Activated naive CD4-positive, alpha-beta T cell treated with anti-CD3 and anti-CD28 coated beads for 36 hours (primary cell): ENCODE results near the gene TRDMT1. TPM values are rescaled to one million over a fixed set of nuclear protein-coding genes. Genes with fewer than 3 reads are reported as not detected.

ENCODE experiments used
- CTCF ChIA-PET: fragments of 350-600 bp; sonication (Branson Sonifier 250); formaldehyde crosslinking; loops from one replicate; lab custom pipeline; 2021; ENCODE audit warnings: antibody characterized with exemption; lab: Charles Lee
- DNase-seq: peaks from one replicate; pipeline ENCODE4 v3.0.0-alpha.2; 2020
- H3K27ac Mint-ChIP-seq: one replicate; pipeline ENCODE4 v1.8.0; 2021; ENCODE audit warnings: mild to moderate bottlenecking, mixed read lengths
- H3K27me3 Mint-ChIP-seq: one replicate; pipeline ENCODE4 v1.8.0; 2021; ENCODE audit warnings: low read depth, mixed read lengths
- H3K36me3 Mint-ChIP-seq: one replicate; pipeline ENCODE4 v1.8.0; 2021; ENCODE audit warnings: low read depth, mixed read lengths
- H3K4me1 Mint-ChIP-seq: one replicate; pipeline ENCODE4 v1.8.0; 2021; ENCODE audit warnings: low read depth, mixed read lengths
- H3K4me3 Mint-ChIP-seq: one replicate; pipeline ENCODE4 v1.8.0; 2021; ENCODE audit warnings: mild to moderate bottlenecking, moderate library complexity, mixed read lengths
- H3K9me3 Mint-ChIP-seq: one replicate; pipeline ENCODE4 v1.8.0; 2021; ENCODE audit warnings: mixed read lengths
- intact Hi-C: fragments of 100-400 bp; cut with micrococcal nuclease; formaldehyde crosslinking; loops from one replicate; pipeline ENCODE4 v1.15.1; 2023
- total RNA-seq, 2 experiments: library from RNA; stranded (reverse); gene quantifications; one replicate each; pipeline ENCODE4 v1.2.3, GENCODE V29; 2021

Gene TRDMT1
- total RNA-seq, 2 experiments from 2014 or later: 6.5 to 7.2 TPM

DNA sequence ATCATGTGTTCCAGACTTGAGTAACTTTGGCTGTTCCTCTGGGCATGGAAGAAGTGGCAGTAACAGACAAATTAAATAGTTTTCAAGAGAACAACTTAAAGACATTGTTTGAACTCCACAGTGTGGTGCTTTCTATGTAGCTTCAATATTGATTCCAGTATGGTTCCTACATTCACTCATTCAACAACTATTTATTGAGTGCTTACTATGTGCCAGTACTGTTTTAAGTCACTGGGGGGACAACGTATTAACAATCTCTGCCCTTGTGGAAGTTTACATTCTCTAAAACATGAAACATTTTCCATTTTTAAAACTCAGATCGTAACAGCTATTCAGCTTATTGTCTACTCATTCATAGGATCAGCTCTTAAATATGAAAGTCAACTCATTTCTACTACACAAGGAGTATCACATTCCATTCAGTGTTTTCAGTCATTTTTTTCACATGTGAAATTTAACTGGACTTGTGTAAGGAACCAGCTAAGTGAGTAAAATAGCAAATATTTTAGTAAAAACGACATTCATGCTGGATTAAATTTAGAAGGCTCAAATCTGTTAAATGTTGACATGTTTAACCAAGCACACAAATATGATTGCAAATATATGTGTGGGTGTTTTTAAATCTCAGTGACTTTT, 58.3 kb downstream of the TRDMT1 start:
- peaks cover 7% of the 10 kb centered on the region for H3K36me3 Mint-ChIP-seq
- intact Hi-C loops: loop anchor here (5.0 to 10.0 kb wide), 2 partner anchors 76 to 282 kb away; no protein-coding TSS in a partner anchor
- H3K4me1 Mint-ChIP-seq: peaks cover 28% of the 10 kb centered on the region
- H3K9me3 Mint-ChIP-seq: peaks cover 2% of the 10 kb centered on the region
- no peak for DNase-seq
- CTCF ChIA-PET: interaction anchor here (1.2 to 1.4 kb wide), 2 partner anchors 26 to 114 kb away, joined by 3 to 8 read pairs; no protein-coding TSS in a partner anchor
- no peak overlapping the region for H3K4me3 Mint-ChIP-seq
- H3K27me3 Mint-ChIP-seq: no peaks in the 10 kb centered on the region
- H3K27ac Mint-ChIP-seq: no peak overlapping the region

GRCh38 chr10:17141504-17142229, 59.8 kb downstream of the TRDMT1 start:
- Mint-ChIP-seq H3K4me3 (no peak overlapping the region), H3K36me3 (peaks cover 7% of the 10 kb centered on the region), H3K27ac (no peak overlapping the region), H3K9me3 (peaks cover 2% of the 10 kb centered on the region), H3K27me3 (no peaks in the 10 kb centered on the region), H3K4me1 (peaks cover 28% of the 10 kb centered on the region)
- intact Hi-C loops: loop anchor here (5.0 to 10.0 kb wide), 2 partner anchors 74 to 283 kb away; no protein-coding TSS in a partner anchor
- CTCF ChIA-PET: no interaction called here
- no peak for DNase-seq

DNA sequence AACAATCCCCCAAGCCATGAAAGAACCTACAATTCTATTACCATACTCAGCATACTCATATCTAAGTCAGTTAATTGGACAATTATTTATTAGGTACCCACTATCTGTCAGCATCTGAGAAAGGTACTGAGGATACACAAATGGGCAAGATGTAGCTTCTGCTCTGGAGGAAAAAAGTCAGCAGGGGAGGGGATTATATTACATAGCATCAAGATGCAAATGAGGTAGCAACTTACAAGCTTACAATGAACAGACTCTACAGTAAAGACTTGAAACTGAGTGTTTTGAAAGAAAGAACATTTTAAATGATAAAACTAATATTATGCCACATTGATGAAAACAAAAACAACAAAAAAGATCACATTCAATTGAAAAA, 61.1 kb downstream of the TRDMT1 start:
- Mint-ChIP-seq H3K36me3 (peaks cover 4% of the 10 kb centered on the region), H3K4me3 (no peak overlapping the region), H3K27me3 (no peaks in the 10 kb centered on the region), H3K27ac (no peak overlapping the region), H3K9me3 (peaks cover 2% of the 10 kb centered on the region), H3K4me1 (peaks cover 28% of the 10 kb centered on the region)
- intact Hi-C loops: loop anchor here (5.0 to 10.0 kb wide), 2 partner anchors 73 to 284 kb away; no protein-coding TSS in a partner anchor
- no peak for DNase-seq
- CTCF ChIA-PET: interaction anchor here (0.9 to 1.0 kb wide), 2 partner anchors 18 to 117 kb away, joined by 3 read pairs; no protein-coding TSS in a partner anchor

- Mint-ChIP-seq H3K36me3 (peaks cover 4% of the 10 kb centered on the region), H3K9me3 (peaks cover 2% of the 10 kb centered on the region), H3K4me1 (peaks cover 11% of the 10 kb centered on the region), H3K27ac (no peak overlapping the region), H3K4me3 (no peak overlapping the region), H3K27me3 (no peaks in the 10 kb centered on the region)
- DNase-seq: no peak
- CTCF ChIA-PET: no interaction called here
- intact Hi-C loops: no loop called here
These were observed 62.9 kb downstream of the TRDMT1 start for GRCh38 chr10:17138460-17139042.

DNA sequence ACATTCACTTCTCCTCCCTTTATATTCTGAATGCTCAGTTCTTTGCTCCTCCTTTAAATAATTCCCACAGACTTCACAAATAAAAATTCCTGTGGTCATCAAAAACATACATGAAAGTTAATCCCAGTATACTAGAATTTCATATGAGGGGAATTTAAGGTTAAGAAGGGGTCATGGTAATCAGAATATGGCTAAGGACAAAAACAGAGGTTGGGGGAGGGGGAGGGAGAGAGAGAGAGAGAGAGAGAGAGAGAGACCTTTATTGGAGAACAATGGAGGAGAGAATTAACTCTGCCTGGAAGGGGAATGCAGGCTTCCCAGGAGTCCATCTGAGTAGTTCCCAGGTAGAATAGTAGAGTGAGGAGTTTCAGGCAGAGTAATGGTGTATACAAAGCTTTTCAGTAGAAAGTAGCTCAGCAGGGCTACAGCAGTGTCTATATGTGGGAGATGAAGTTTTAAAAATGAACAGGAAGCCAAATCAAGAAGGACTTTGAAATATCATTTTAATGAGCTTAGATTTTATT, 66.7 kb downstream of the TRDMT1 start:
- intact Hi-C loops: no loop called here
- no peak overlapping the region for H3K4me3 Mint-ChIP-seq
- no peaks in the 10 kb centered on the region for H3K9me3 Mint-ChIP-seq
- H3K4me1 Mint-ChIP-seq: no peaks in the 10 kb centered on the region
- H3K36me3 Mint-ChIP-seq: no peaks in the 10 kb centered on the region
- CTCF ChIA-PET: interaction anchor here (0.9 kb wide), 1 partner anchor 9 kb away, joined by 4 read pairs; no protein-coding TSS in a partner anchor
- no peaks in the 10 kb centered on the region for H3K27me3 Mint-ChIP-seq
- DNase-seq: no peak
- H3K27ac Mint-ChIP-seq: no peak overlapping the region

- H3K4me1 Mint-ChIP-seq: no peaks in the 10 kb centered on the region
- H3K36me3 Mint-ChIP-seq: no peaks in the 10 kb centered on the region
- no peaks in the 10 kb centered on the region for H3K27me3 Mint-ChIP-seq
- no peaks in the 10 kb centered on the region for H3K9me3 Mint-ChIP-seq
- H3K27ac Mint-ChIP-seq: no peak overlapping the region
- DNase-seq: no peak
- no peak overlapping the region for H3K4me3 Mint-ChIP-seq
- CTCF ChIA-PET: no interaction called here
- intact Hi-C loops: no loop called here
These were observed 67.2 kb downstream of the TRDMT1 start for GRCh38 chr10:17134282-17134681.

DNA sequence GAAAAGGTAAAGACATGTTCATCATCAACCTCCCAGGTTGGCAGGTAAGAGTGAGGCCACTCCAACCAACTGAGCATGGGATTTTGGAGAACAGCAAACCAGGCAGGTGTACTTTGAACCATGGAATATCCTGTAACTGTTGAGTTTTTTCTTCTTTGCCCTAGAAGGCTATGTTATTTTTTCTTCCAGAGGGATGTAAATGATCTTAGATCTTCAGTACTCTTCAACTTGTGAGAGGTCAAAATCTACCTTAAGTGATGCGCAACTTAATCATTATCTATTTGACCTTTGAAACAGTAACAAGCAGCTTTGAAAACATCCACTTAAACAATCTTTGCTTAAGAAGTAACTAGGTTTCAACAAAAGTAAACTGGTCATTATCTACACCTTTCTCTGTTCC, 71.7 kb downstream of the TRDMT1 start, which contains the start of gene CUBN:
CUBN (minus strand) TSS at position 71 of the 400 bp plus-strand sequence; CDS start at position 25, 46 bp downstream.
- DNase-seq: no peak
- intact Hi-C loops: no loop called here
- CTCF ChIA-PET: no interaction called here
- Mint-ChIP-seq H3K9me3 (no peaks in the 10 kb centered on the region), H3K27ac (no peak within 1 kb of the TSS), H3K4me3 (no peak within 1 kb of the TSS), H3K4me1 (no peaks in the 10 kb centered on the region), H3K36me3 (no peaks in the 10 kb centered on the region), H3K27me3 (no peaks in the 10 kb centered on the region)

DNA sequence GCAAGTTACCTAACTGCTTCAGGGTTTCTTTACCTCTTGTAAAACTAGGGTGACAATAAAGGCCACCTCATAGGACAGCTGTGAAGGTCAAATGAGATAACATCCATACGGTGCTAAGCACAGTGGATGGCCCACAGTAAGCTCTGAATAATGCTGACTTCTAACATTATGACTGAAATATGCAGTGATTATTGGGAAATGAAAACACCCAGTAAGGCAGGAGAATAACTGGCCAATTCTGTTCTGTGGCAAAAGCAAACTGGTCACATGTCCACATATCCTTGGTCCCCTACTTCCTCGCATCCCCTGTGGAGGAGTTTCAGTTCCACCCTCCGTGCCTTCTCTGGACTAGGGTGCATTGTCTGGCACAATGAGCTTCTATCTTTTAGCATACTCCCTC, 73.2 kb downstream of the TRDMT1 start:
- H3K4me3 Mint-ChIP-seq: no peak overlapping the region
- no peak overlapping the region for H3K27ac Mint-ChIP-seq
- no peaks in the 10 kb centered on the region for H3K9me3 Mint-ChIP-seq
- CTCF ChIA-PET: no interaction called here
- H3K36me3 Mint-ChIP-seq: no peaks in the 10 kb centered on the region
- no peaks in the 10 kb centered on the region for H3K4me1 Mint-ChIP-seq
- no peak for DNase-seq
- H3K27me3 Mint-ChIP-seq: no peaks in the 10 kb centered on the region
- intact Hi-C loops: no loop called here

- H3K4me1 Mint-ChIP-seq: no peaks in the 10 kb centered on the region
- no peaks in the 10 kb centered on the region for H3K9me3 Mint-ChIP-seq
- H3K4me3 Mint-ChIP-seq: no peak overlapping the region
- H3K36me3 Mint-ChIP-seq: peaks cover 3% of the 10 kb centered on the region
- CTCF ChIA-PET: interaction anchor here (0.6 to 0.9 kb wide), 2 partner anchors 9 to 163 kb away, joined by 4 to 7 read pairs; no protein-coding TSS in a partner anchor
- H3K27me3 Mint-ChIP-seq: no peaks in the 10 kb centered on the region
- no peak overlapping the region for H3K27ac Mint-ChIP-seq
- intact Hi-C loops: no loop called here
- no peak for DNase-seq
These were observed 75.1 kb downstream of the TRDMT1 start for GRCh38 chr10:17126327-17126726.

DNA sequence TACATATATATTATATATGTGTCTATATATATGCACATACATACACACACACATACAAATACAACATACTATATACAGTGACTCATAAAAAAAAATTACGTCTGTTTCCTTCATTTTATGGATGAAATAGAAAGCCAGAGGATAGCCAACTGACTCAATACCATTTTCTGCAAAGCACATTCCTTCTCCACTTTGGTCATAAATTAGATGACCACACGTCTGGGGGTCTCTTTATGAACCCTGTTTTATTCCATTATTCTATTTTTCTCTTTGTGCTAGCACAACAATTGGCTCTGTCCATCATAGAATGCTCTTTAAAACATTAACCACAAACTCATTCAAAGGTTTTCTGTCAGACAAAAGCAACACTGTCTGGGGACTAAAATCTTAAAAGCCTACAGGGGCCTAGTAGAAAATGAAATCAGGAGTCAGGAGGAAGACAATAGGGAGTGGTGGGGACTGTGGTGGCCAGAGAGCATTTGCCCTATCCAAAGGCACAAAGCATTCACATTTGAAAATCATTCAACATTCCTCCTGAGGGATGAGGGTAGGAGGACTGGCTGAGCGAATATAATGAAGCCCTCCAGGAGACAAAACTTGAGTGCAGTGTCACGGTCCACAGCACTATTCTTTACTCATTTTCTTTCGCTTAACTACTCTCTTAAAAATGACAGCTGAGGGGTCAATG, 76.1 kb downstream of the TRDMT1 start:
- no peak for DNase-seq
- H3K4me3 Mint-ChIP-seq: no peak overlapping the region
- H3K4me1 Mint-ChIP-seq: no peaks in the 10 kb centered on the region
- intact Hi-C loops: no loop called here
- no peak overlapping the region for H3K27ac Mint-ChIP-seq
- H3K9me3 Mint-ChIP-seq: no peaks in the 10 kb centered on the region
- CTCF ChIA-PET: interaction anchor here (0.6 kb wide), 1 partner anchor 164 kb away, joined by 7 read pairs; no protein-coding TSS in a partner anchor
- no peaks in the 10 kb centered on the region for H3K27me3 Mint-ChIP-seq
- peaks cover 7% of the 10 kb centered on the region for H3K36me3 Mint-ChIP-seq

DNA sequence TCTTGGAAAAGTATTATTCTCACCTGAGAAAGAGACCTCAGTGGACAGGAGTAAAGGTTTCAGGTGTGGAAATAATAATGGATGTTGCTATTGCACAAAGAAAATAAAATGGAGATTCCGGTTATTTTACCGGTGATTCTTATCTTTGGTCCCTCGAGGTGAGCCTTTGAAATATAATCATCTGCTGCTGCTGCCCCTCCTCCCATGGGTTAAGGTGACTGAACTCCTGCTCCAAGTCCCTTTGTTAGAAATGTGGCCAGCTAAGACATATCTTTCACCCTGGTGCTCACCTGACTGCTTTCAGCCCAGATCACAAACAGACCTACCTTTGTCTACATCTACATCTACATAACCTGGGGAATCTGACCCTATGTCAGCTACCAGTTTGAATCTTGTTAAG, 77.5 kb downstream of the TRDMT1 start:
- intact Hi-C loops: no loop called here
- H3K4me3 Mint-ChIP-seq: no peak overlapping the region
- H3K9me3 Mint-ChIP-seq: no peaks in the 10 kb centered on the region
- H3K36me3 Mint-ChIP-seq: peaks cover 8% of the 10 kb centered on the region
- no peak for DNase-seq
- H3K4me1 Mint-ChIP-seq: no peaks in the 10 kb centered on the region
- CTCF ChIA-PET: interaction anchor here (0.8 kb wide), 1 partner anchor 1916 kb away, joined by 3 read pairs; no protein-coding TSS in a partner anchor
- no peak overlapping the region for H3K27ac Mint-ChIP-seq
- H3K27me3 Mint-ChIP-seq: no peaks in the 10 kb centered on the region
